Activated B cell treated with CpG ODN at 0.5 μM for 24 hours (primary cell): ENCODE results near the gene ANKRD11. TPM values are rescaled to one million over a fixed set of nuclear protein-coding genes. Genes with fewer than 3 reads are reported as not detected.

Experiments
- ATAC-seq: fragments of 200-7000 bp; cut with Tn5 transposase; one replicate; pipeline ENCODE4 v1.10.0; 2021; ENCODE audit warnings: low read depth, mild to moderate bottlenecking, moderate library complexity
- CTCF ChIA-PET: fragments of 350-600 bp; sonication (Branson Sonifier 250); formaldehyde crosslinking; loops from one replicate; lab custom pipeline; 2021; ENCODE audit warnings: antibody characterized with exemption; lab: Charles Lee
- POLR2A ChIA-PET: fragments of 350-600 bp; sonication (Branson Sonifier 250); formaldehyde crosslinking; loops from one replicate; lab custom pipeline; 2021; ENCODE audit warnings: antibody characterized with exemption; lab: Charles Lee
- DNase-seq: peaks from one replicate; pipeline ENCODE4 v3.0.0; 2022
- H3K27ac Mint-ChIP-seq: one replicate; pipeline ENCODE4 v1.8.0; 2020; ENCODE audit warnings: mixed read lengths
- H3K27me3 Mint-ChIP-seq: one replicate; pipeline ENCODE4 v1.8.0; 2021; ENCODE audit warnings: mixed read lengths
- H3K36me3 Mint-ChIP-seq: one replicate; pipeline ENCODE4 v1.8.0; 2021; ENCODE audit warnings: low read depth, mixed read lengths
- H3K4me1 Mint-ChIP-seq: one replicate; pipeline ENCODE4 v1.8.0; 2021; ENCODE audit warnings: mixed read lengths
- H3K4me3 Mint-ChIP-seq: one replicate; pipeline ENCODE4 v1.8.0; 2020; ENCODE audit warnings: mild to moderate bottlenecking, mixed read lengths
- H3K9me3 Mint-ChIP-seq: one replicate; pipeline ENCODE4 v1.8.0; 2020; ENCODE audit warnings: mixed read lengths
- intact Hi-C: fragments of 100-400 bp; cut with micrococcal nuclease; formaldehyde crosslinking; loops from one replicate; pipeline ENCODE4 v1.15.1; 2024
- total RNA-seq: library from RNA; stranded (reverse); gene quantifications from 2 replicates; pipeline ENCODE4 v1.2.3, GENCODE V29; 2022
- TF ChIP-seq, protein P1 (sequence below): fragments of 200-600 bp; IDR thresholded peaks from one replicate; pipeline ENCODE4 v1.8.0; 2022; ENCODE audit warnings: antibody characterized with exemption, mild to moderate bottlenecking

Gene ANKRD11
- total RNA-seq, 1 donor from 2014 or later, result 243 TPM

DNA sequence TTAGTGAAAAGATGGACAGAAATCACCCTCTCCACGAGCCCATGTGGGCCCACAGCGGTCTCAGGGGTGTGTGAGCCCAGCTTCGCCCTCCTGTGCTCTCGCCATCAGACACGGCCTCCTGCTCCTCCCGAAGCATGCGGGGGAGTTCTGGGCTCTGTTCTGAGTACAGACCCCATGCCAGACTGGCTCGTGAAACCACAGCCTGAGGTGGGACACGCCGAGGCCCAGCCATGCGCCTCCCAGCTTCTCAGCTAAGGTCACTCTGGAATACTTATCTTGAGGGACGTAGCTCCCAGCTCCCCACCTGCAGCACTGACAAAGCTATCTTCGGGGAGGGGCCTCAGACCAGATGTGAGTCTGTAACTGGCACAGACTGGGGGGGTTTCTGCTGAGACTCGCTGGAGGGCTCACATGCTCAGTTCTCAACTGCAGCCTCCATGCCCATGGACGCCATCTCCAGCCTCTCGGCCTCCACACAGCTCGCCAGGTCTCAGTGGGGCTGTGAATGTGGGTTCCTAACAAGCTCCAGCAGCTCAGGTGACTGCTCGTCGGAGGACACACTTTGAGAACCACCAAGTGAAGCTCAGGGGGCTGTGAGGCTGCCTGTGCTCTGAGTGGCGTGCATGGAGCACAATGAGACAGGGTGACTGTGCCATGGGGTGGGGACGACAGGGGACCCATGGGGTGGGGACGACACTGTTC, 177.6 kb downstream of the ANKRD11 start:
- Mint-ChIP-seq H3K4me1 (peaks cover 70% of the 10 kb centered on the region), H3K9me3 (no peaks in the 10 kb centered on the region), H3K27ac (no peak overlapping the region), H3K27me3 (no peaks in the 10 kb centered on the region), H3K36me3 (peaks cover 69% of the 10 kb centered on the region), H3K4me3 (no peak overlapping the region)
- ATAC-seq (no peak), DNase-seq (no peak)
- TF ChIP-seq, protein P1, sequence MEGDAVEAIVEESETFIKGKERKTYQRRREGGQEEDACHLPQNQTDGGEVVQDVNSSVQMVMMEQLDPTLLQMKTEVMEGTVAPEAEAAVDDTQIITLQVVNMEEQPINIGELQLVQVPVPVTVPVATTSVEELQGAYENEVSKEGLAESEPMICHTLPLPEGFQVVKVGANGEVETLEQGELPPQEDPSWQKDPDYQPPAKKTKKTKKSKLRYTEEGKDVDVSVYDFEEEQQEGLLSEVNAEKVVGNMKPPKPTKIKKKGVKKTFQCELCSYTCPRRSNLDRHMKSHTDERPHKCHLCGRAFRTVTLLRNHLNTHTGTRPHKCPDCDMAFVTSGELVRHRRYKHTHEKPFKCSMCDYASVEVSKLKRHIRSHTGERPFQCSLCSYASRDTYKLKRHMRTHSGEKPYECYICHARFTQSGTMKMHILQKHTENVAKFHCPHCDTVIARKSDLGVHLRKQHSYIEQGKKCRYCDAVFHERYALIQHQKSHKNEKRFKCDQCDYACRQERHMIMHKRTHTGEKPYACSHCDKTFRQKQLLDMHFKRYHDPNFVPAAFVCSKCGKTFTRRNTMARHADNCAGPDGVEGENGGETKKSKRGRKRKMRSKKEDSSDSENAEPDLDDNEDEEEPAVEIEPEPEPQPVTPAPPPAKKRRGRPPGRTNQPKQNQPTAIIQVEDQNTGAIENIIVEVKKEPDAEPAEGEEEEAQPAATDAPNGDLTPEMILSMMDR, result no peak
- ChIA-PET CTCF (no interaction called here), POLR2A (interaction anchor here (0.5 to 0.7 kb wide), 3 partner anchors 37 to 662 kb away, joined by 3 to 5 read pairs (median 4); no protein-coding TSS in a partner anchor)
- intact Hi-C loops, result no loop called here

GRCh38 chr16:89312194-89312593, 178.2 kb downstream of the ANKRD11 start:
- no peak for DNase-seq
- Mint-ChIP-seq H3K9me3 (no peaks in the 10 kb centered on the region), H3K27me3 (no peaks in the 10 kb centered on the region)

DNA sequence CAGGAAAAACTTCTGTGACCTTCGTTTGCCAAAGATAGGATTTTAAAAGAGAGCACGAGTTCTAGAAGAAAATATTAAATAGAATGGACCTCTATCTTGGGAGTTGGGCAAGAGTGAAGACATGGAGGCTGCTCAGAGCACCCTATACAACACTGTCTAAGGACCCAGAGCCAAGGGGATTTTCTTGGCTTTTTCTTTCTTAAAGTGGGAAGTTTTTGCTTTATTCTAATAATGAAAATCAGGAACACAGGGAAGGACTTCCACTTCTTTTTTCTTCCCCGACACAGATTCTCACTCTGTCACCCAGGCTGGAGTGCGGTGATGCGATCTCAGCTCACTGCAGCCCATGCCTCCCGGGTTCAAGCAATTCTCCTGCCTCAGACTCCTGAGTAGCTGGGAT, 178.7 kb downstream of the ANKRD11 start:
- CTCF ChIA-PET, result no interaction called here
- POLR2A ChIA-PET, result no interaction called here
- intact Hi-C loops, result no loop called here

More at GRCh38 chr16:89312194-89312593, 178.2 kb downstream of the ANKRD11 start:
- ATAC-seq, result no peak
- intact Hi-C loops, result no loop called here
- Mint-ChIP-seq H3K4me3 (no peak overlapping the region), H3K27ac (no peak overlapping the region), H3K4me1 (peaks cover 69% of the 10 kb centered on the region), H3K36me3 (peaks cover 69% of the 10 kb centered on the region)
- ChIA-PET POLR2A (interaction anchor here (0.7 kb wide), 1 partner anchor 38 kb away, joined by 3 read pairs; no protein-coding TSS in a partner anchor), CTCF (no interaction called here)
- TF ChIP-seq, protein P1, result no peak

GRCh38 chr16:89309438-89310122, 180.8 kb downstream of the ANKRD11 start:
- Mint-ChIP-seq H3K27ac (no peak overlapping the region), H3K27me3 (no peaks in the 10 kb centered on the region), H3K4me1 (peaks cover 45% of the 10 kb centered on the region), H3K36me3 (peaks cover 59% of the 10 kb centered on the region), H3K9me3 (no peaks in the 10 kb centered on the region), H3K4me3 (no peak overlapping the region)
- TF ChIP-seq, protein P1, result no peak
- ChIA-PET POLR2A (no interaction called here), CTCF (interaction anchor here (1.0 kb wide), 1 partner anchor 47 kb away, joined by 3 read pairs; no protein-coding TSS in a partner anchor)
- ATAC-seq (no peak), DNase-seq (no peak)
- intact Hi-C loops, result loop anchor here (10.0 kb wide), 1 partner anchor 55 kb away; no protein-coding TSS in a partner anchor

More for the DNA sequence above, 178.7 kb downstream of the ANKRD11 start:
- Mint-ChIP-seq H3K27me3 (no peaks in the 10 kb centered on the region), H3K4me3 (no peak overlapping the region), H3K9me3 (no peaks in the 10 kb centered on the region), H3K4me1 (peaks cover 65% of the 10 kb centered on the region), H3K36me3 (peaks cover 69% of the 10 kb centered on the region), H3K27ac (no peak overlapping the region)
- TF ChIP-seq, protein P1, result no peak
- ATAC-seq (no peak), DNase-seq (no peak)
